GM18511 (cell line): ENCODE data around the gene TPGS1.

ENCODE experiments used
- ATAC-seq: cut with Tn5 transposase; IDR thresholded peaks from one replicate; pipeline ENCODE4 v1.9.1; 2021; ENCODE audit warnings: mild to moderate bottlenecking, moderate library complexity; ENCODE audit not compliant: unreplicated experiment

The TPGS1 gene

GRCh38 chr19:513368-514165, 6.3 kb downstream of the TPGS1 start:
- no peak for ATAC-seq

GRCh38 chr19:514166-514663, 6.9 kb downstream of the TPGS1 start:
- ATAC-seq = no peak

- ATAC-seq = no peak
Measured at GRCh38 chr19:517721-518597, 10.7 kb downstream of the TPGS1 start.

- no peak for ATAC-seq
Measured at GRCh38 chr19:518598-519231, 11.4 kb downstream of the TPGS1 start.

GRCh38 chr19:519449-519865, 12.2 kb downstream of the TPGS1 start:
- no peak for ATAC-seq

GRCh38 chr19:522726-523125, 15.4 kb downstream of the TPGS1 start:
- no peak for ATAC-seq

- ATAC-seq = no peak
Measured at GRCh38 chr19:524062-524674, 16.9 kb downstream of the TPGS1 start.

- ATAC-seq = no peak
Measured at GRCh38 chr19:525029-525428, 17.7 kb downstream of the TPGS1 start.

GRCh38 chr19:525857-526419, 18.6 kb downstream of the TPGS1 start:
- no peak for ATAC-seq

GRCh38 chr19:530134-531008, 23.1 kb downstream of the TPGS1 start:
- no peak for ATAC-seq

GRCh38 chr19:531009-531752, 23.9 kb downstream of the TPGS1 start:
- ATAC-seq = peak; percentile 60

GRCh38 chr19:531753-532560, 24.7 kb downstream of the TPGS1 start, which contains the start of gene CDC34:
Gene CDC34 (plus strand): TSS chr19:531760. CDS start chr19:531932, 172 bp downstream.
- ATAC-seq = peak; percentile 35

GRCh38 chr19:532561-533363, 25.5 kb downstream of the TPGS1 start:
- no peak for ATAC-seq

- ATAC-seq = no peak
Measured at GRCh38 chr19:533364-534058, 26.2 kb downstream of the TPGS1 start.

GRCh38 chr19:534088-534487, 26.8 kb downstream of the TPGS1 start:
- no peak for ATAC-seq

GRCh38 chr19:535017-535835, 27.9 kb downstream of the TPGS1 start:
- ATAC-seq = no peak
